ENCODE measurements around the gene PODNL1. TPM values are rescaled to one million over a fixed set of nuclear protein-coding genes. Genes with fewer than 3 reads are reported as not detected.

PODNL1 gene, protein sequence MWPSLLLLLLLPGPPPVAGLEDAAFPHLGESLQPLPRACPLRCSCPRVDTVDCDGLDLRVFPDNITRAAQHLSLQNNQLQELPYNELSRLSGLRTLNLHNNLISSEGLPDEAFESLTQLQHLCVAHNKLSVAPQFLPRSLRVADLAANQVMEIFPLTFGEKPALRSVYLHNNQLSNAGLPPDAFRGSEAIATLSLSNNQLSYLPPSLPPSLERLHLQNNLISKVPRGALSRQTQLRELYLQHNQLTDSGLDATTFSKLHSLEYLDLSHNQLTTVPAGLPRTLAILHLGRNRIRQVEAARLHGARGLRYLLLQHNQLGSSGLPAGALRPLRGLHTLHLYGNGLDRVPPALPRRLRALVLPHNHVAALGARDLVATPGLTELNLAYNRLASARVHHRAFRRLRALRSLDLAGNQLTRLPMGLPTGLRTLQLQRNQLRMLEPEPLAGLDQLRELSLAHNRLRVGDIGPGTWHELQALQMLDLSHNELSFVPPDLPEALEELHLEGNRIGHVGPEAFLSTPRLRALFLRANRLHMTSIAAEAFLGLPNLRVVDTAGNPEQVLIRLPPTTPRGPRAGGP
- under 0.01 and 2.5 TPM in 2 replicates for total RNA-seq

DNA sequence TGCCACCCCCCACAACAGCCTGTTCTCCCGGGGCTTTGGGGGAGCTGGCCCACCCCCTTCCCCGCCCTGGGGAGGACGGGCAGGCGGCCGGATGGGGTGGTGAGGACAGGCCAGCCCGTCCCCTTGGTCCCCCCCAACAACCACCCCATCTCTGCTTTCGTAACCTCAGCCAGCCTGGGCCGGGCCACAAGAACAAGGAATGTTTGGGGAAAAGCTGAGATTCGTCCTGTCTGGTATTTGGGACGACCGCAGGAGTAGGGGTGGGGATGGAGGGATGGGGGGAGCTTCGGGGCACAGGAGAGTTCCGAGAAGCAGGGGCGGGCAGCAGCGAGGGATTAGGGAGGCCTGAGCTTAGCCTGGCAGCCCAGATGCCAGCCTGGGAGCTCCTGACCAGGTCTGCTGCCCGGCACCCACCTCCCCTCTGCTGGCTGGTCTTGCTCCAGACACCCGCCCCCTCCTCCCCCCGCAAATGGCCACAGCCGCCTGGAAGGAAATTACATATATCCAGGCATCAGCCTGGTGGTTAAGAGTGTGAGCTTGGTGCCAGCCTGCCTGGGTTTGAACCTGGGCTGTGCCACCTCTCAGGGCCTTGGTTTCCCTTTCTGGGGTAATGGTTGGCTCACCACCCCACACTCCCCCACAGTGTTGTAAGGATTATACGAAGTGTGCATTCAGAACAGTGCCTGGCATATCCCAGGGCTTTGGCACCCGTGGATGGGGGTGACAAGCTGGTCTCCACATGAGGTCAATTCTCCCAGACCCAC, at the start of gene PODNL1:
PODNL1 (minus strand) TSS at position 117 of the 764 bp plus-strand sequence. CDS start 236 bp downstream, outside the sequence.

DNA sequence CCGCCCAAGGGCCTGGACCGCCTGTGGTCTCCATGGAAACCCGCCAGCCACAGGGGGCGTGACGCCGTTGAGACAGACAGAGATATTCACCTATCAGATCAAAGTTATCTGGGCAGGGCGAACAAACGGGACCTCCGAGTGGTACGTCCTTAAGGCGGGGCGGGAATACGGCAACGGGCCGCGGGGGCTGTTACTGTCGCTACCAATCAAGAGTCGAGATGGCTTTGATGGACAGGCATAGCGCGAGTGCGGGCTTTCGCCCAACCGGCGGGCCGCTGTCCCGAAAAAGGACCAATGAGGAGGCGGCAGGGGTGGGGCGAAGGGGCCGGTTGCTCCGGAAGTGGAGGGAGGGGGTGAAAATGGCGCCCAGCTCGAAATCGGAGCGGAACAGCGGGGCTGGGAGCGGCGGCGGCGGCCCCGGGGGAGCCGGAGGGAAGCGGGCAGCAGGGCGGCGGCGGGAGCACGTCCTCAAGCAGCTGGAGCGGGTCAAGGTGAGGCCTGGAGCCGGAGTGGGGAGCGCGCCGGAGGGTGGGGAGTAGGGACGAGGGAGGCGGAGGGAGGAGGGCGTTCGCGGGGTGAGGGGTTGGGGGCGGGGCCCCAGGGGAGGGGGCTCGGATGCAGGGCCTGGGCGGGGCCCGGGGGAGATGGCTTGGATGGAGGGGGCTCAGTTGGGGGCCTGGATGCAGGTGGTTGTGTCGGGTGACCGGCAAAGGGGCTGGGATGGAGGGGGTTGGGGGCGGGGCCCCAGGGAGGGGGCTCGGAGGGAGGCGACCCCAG, 14.1 kb upstream of the PODNL1 start, which contains the start of gene DCAF15:
DCAF15 (plus strand) TSS at position 356 of the 777 bp plus-strand sequence; CDS start at position 360, 4 bp downstream.

DNA sequence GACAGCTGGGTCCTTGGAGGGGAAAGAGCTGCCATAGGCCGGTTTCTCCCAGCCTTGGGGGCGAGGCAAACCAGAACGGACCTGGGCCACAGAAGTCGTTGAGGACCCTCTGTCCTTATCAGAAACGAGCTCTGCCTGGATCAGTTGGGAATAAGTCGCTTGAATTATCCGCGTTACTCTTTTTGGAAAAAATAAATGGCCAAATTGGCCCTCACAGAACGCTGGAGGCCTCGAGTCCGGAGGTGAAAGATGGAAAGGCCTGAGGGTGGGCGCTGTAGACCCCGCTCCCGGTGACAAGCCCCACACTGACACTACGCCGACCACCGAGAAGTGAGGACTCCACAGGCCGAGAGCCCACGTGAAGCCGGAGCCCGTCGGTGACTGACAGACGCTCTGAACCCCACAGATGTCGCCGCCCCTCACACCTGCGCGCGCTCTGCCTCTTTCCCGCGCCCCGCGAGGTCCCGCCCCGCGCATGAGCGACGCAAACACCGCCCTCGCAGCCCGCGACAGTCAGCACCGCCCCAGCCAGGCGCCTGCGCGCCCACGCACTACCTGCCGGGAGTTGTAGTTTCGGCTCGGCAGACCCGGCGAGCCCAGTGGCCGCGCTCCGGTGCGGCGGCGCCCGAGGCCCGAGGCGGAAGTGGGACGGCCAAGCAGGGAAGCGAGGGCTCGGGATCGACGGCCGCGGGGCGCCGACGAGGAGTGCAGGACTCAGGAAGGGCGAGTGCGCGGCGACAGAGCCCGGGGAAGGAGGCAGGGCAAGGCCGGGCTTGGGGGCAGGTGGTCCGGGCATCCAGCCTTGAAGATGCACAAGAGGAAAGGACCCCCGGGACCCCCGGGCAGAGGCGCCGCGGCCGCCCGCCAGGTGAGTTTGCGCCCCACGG, 32.3 kb downstream of the PODNL1 start, which contains the start of the genes BRME1 and CC2D1A:
BRME1 (minus strand) TSS at position 484 of the 887 bp plus-strand sequence. CDS start 1,225 bp downstream, outside the sequence.
CC2D1A (plus strand) TSS at position 568 of the 887 bp plus-strand sequence; CDS start at position 809, 241 bp downstream.

Other genes starting within 250 kb of the PODNL1 start
- 18.1 and 22.6 TPM in 2 replicates for gene MRI1, start 173.9 kb downstream of the PODNL1 start, total RNA-seq
- gene C19orf53, start 164.0 kb downstream of the PODNL1 start, total RNA-seq: 34.5 and 43.8 TPM in 2 replicates
- gene ZSWIM4, start 143.0 kb downstream of the PODNL1 start, total RNA-seq: 4.1 and 21.9 TPM in 2 replicates
- 0.14 TPM in 1 of 2 replicates, not detected in the other for gene NANOS3, start 61.3 kb downstream of the PODNL1 start, total RNA-seq
- 0.68 and 1.8 TPM in 2 replicates for gene BRME1, start 32.3 kb downstream of the PODNL1 start, total RNA-seq
- 8.5 and 27.5 TPM in 2 replicates for gene CC2D1A, start 32.2 kb downstream of the PODNL1 start, total RNA-seq
- 7.9 and 11.4 TPM in 2 replicates for gene DCAF15, start 14.1 kb upstream of the PODNL1 start, total RNA-seq
- 1.7 and 7.8 TPM in 2 replicates for gene RFX1, start 67.9 kb upstream of the PODNL1 start, total RNA-seq
- not detected in 2 replicates for gene RLN3, start 89.7 kb upstream of the PODNL1 start, total RNA-seq
- 0.34 and 6.1 TPM in 2 replicates for gene IL27RA, start 93.3 kb upstream of the PODNL1 start, total RNA-seq
- gene PALM3, start 123.7 kb upstream of the PODNL1 start, total RNA-seq: not detected in 2 replicates
- gene MISP3, start 134.4 kb upstream of the PODNL1 start, total RNA-seq: 0.34 and 1.00 TPM in 2 replicates
- 0.14 TPM in 1 of 2 replicates, not detected in the other for gene C19orf67, start 147.4 kb upstream of the PODNL1 start, total RNA-seq
- 19.8 and 41.8 TPM in 2 replicates for gene SAMD1, start 152.3 kb upstream of the PODNL1 start, total RNA-seq
- 15.0 and 34.0 TPM in 2 replicates for gene PRKACA, start 179.3 kb upstream of the PODNL1 start, total RNA-seq
- gene ASF1B, start 198.2 kb upstream of the PODNL1 start, total RNA-seq: under 0.01 and 0.28 TPM in 2 replicates

Data from nasal cavity respiratory epithelium epithelial cell of viscerocranial mucosa (primary cell).